Head of caudate nucleus (tissue), 42 donors: ENCODE results near the gene IQCC.
A peak's percentile ranks its signal among the peaks of the same experiment; 100 is the strongest.

Experiments
- DNase-seq, 42 donors: peaks; one replicate each; pipeline versions ENCODE4 v3.0.0 to v3.0.0-alpha.2; 2020 to 2021; ENCODE audit warnings: mixed read lengths in 7 of 42
- intact Hi-C: fragments of 100-400 bp; cut with DNase I; formaldehyde crosslinking; loops from one replicate; pipeline ENCODE4 v1.15.0; 2022

Gene IQCC

DNA sequence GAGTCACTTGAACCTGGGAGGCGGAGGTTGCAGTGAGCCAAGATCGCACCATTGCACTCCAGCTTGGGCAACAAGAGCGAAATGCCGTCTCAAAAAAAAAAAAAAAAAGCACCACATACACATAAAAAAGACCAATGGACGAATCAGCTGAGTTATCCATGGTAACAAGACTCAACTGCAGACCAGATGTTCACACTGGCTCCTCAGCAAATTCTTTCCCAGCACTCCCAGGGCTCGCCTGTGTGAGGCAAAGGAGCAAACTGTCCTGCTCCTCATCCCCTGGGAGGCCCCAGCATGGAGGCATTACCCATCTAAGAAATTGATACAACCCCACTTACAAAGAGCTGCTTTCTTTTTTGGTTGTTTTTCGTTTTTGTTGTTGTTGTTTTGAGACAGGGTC is 13.6 kb downstream of the IQCC start:
- DNase-seq, result no peak
- intact Hi-C loops, result no loop called here

- intact Hi-C loops, result loop anchor here (10.0 kb wide), 1 partner anchor 174 kb away; the partner anchor contains the start of gene BSDC1
- no peak for DNase-seq
These were observed 15.5 kb downstream of the IQCC start for GRCh38 chr1:32220746-32221580.

- DNase-seq, result no peak
- intact Hi-C loops, result loop anchor here (10.0 kb wide), 1 partner anchor 173 kb away; the partner anchor contains the start of gene BSDC1
These were observed 16.1 kb downstream of the IQCC start for GRCh38 chr1:32221581-32221979.

DNA sequence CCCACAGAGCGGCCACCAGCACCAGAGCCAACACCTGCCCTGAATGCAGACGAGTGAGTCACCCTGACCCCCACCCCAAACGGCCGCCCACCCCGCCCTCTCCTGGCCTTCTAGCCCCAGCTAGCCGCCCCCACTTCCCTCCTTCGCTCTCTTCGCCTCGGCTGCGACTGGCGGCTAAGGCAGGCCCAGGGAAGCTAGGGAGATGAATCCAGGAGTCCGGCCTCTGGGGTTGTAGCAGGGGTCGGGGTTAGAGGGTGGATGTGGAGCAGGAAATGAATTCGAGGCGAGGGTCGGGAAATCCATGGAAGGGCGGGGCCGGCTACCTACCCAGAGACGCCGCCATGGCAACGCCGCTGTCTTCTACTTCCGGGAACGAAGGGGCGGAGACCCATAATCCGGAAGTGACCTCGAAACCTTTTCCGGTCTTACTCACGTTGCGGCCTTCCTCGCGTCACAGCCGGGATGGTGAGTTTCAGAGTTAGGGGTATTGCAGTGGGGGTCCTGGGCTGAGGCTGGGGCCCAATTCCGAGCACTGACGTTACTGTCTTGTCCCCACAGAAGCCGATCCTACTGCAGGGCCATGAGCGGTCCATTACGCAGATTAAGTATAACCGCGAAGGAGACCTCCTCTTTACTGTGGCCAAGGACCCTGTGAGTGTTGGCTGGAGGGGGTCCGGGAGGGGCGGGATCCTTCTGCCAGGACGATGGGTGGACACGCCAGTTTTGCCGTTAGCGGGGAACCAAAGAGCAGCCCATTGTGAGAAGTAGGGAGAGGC is 16.7 kb downstream of the IQCC start, which contains the start of the genes EIF3I and TMEM234:
Gene EIF3I (plus strand): TSS at position 428 of the 776 bp plus-strand sequence. CDS start 35 bp downstream, at position 463.
Gene TMEM234 (minus strand): TSS at position 374 of the 776 bp plus-strand sequence. CDS start 31 bp downstream, at position 343.
- peak; percentile 85 to 98 (median 95) for DNase-seq
- intact Hi-C loops, result loop anchor here (10.0 kb wide), 1 partner anchor 173 kb away; the partner anchor contains the start of gene BSDC1

DNA sequence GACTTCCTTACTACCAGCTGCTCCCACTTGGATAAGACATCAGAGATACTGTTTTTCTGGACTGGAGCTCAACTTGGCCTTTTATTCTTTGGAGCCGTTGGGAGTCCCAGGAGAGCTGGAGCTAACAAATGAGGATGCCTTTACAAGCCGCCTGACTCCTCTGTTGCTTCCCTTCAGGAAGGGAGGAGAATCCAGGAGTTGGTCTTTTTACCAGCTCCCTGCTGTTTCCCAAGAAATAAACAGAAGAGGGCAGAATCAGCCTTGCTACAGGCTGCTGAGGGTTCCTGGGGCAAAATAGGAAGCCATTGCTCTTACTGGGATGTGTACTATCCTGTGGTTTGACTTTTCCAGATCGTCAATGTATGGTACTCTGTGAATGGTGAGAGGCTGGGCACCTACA is 18.2 kb downstream of the IQCC start:
- DNase-seq, result no peak
- intact Hi-C loops, result loop anchor here (10.0 kb wide), 1 partner anchor 171 kb away; the partner anchor contains the start of gene BSDC1

DNA sequence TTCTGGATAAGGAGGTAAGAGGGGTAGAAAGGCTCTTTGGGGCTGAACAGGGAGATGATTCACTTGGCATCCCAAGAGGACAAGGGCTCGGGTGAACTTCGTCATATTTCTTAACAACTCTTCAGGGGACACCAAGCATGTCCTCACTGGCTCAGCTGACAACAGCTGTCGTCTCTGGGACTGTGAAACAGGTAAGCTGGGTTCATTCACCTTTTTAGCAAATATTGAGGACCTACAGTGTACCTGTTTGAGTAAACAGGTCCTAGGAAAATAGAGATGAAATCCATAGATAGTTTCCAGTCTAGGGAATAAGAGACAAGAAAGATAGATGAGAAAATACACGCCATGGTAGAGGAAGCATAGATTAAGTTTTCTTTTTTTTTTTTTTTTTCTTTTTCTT is 18.8 kb downstream of the IQCC start:
- no peak for DNase-seq
- intact Hi-C loops, result loop anchor here (10.0 kb wide), 1 partner anchor 171 kb away; the partner anchor contains the start of gene BSDC1

DNA sequence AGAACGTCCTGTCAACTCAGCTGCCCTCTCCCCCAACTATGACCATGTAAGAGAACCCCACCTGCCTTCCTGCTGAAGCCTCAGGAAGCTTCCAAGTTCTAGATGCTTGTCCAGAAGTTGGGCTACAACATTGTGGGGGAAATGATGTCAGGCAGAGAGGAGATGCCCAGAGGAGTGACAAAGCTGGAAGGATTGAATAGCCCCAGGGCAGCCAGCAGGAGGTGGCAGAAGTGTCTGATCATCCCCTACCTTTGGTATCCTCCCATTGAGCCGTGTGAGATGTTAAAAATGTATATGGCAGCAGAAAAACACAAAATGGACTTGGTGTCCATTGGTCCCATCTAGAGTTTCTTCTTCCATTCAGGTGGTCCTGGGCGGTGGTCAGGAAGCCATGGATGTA is 23.3 kb downstream of the IQCC start:
- DNase-seq, result no peak
- intact Hi-C loops, result loop anchor here (10.0 kb wide), 1 partner anchor 166 kb away; the partner anchor contains the start of gene BSDC1

DNA sequence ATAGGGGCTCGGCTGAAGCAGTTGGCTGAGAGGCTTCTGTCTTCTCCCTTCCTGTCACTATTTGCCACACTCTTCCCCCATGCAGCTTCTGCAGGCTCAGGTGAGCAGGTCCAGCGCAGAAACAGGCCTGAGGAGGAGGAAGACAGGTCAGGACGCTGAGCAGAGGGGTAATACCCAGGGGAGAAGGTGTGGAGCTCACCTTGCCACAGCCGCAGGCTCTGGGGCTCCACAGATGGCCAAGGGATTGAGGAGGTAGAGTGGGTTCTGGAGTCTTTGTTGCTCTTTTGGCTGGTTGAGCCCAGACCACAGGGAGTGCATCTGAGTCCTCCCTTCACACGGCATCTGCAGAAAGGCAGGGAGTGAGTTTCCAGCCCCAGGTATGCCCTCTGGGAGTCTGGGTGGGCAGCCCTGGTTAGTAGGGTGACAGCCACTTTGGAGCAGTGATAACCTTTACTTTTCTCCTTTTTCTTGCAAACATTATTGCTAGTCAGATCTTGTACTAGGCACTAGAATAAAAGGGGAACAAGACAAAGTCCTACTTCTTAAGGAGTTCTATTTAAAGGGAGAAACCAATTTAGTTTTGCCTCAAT is 26.5 kb downstream of the IQCC start:
- intact Hi-C loops, result no loop called here

DNA sequence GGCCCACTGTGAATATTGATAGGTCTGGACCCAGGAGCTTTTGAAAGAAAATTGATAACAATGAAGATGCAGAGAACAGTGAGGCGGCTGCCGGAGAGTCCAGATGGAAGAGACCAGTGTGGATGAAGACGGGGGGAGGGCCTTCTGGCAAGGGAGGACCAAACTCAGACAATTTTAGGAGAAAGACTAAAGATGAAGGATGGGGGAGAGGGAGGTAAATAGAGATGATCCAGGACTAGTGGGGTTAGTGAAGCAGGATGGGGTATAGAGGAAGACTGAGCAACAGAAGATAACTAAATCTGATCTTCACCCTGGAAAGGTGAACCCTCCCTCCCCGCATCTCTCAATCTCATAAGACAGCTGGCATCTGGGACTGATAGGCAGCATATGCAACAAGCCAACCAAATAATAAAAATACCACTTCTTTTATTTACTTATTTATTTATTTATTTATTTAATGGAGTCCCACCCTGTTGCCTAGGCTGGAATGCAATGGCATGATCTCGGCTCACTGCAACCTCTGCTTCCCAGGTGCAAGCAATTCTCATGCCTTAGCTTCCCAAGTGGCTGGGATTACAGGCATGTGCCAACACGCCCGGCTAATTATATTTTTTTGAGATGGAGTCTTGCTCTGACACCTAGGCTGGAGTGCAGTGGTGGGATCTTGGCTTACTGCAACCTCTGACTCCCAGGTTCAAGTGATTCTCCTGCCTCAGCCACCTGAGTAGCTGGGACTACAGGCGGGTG is 27.3 kb downstream of the IQCC start:
- intact Hi-C loops, result no loop called here
- DNase-seq, result no peak

More for the DNA sequence above, 26.5 kb downstream of the IQCC start:
- no peak for DNase-seq

DNA sequence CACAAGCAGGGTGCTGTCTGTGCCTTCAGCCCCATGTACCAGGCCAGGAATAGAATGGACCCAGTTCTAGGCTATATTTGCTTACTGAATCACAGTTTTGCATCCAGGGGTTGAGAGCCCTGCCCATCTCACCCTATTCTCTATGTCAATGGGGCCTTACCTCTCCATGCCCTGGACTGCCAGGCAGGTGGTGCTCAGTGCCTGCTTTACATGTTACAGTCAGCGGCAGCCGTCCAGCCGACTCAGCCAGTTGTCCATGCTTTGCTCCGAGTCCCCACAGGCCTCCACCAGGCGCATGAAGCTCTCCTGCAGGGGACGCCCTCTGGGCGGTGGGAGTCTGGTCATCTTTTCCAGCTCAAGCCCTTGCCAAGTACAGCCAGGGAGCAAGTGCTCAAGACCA is 29.3 kb downstream of the IQCC start:
- intact Hi-C loops, result no loop called here
- no peak for DNase-seq

DNA sequence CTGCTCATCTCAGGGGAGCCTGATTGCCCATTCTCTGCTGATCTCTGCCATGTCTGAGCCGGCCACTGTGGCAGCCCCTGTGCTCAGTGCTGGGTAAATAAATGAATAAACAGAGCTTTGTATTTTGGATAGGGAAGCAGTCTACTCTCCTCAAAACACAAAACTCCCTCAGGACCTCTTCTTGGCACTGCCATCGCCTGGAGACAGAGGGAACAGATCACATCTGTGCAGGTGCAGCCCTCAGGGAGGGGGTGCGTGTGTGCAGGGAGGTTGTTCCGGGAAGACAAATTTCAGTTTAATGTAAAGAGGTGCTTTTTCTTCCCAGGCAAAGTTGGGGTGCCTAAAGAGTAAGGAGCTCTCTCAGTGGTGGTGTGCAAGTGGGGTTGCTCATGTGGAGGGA is 33.9 kb downstream of the IQCC start:
- peak in 11 of 42 donors; percentile 3 to 58 (median 19) for DNase-seq
- intact Hi-C loops, result no loop called here

- intact Hi-C loops, result no loop called here
- DNase-seq, result peak in 4 of 42 donors; percentile 3 to 36 (median 20)
These were observed 34.3 kb downstream of the IQCC start for GRCh38 chr1:32239790-32240139.

GRCh38 chr1:32240140-32240951 is 34.9 kb downstream of the IQCC start:
- intact Hi-C loops, result no loop called here

DNA sequence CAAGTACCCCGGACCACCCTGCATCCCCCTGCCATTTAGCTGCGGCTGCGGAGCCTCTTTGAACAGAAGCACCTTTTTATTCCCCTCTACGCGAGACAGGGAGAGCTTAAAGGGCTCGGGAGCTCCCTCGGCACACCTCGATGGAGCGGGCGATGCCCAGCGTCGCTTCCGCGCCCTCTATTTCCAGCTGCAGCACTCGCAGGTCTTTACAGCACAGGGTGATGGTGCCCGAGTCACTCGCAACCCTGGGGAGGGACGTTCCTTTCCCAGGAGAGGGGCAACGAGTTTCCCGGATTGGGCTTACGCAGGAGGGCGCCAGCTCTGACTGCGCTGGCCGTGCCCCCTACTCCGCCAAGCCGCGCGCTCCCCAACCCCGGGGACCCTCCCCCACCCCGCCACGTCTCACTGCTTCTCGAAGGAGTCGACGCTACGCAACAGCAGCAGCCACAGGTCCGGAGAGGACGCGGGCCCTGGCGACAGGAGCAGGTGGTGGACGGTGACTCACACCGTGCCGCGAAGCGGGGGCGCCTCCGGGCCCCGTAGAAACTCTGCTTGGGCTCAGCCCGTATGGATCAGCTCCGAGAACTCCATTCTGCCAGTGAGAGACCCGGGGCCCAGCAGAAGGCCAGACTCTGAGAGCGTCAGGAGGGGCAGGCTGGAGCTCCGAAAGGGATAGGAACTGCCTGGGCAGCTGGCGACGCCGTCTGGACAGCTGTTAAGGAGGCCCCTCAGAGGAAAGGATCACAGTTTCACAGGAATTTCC is 35.7 kb downstream of the IQCC start:
- intact Hi-C loops, result no loop called here
- DNase-seq, result peak; percentile 39 to 84 (median 68)

More at GRCh38 chr1:32240140-32240951, 34.9 kb downstream of the IQCC start:
- peak; percentile 32 to 90 (median 77) for DNase-seq

- intact Hi-C loops, result loop anchor here (2.0 kb wide), 1 partner anchor 50 kb away; the partner anchor contains the start of gene HDAC1
- peak; percentile 44 to 88 (median 68) for DNase-seq
These were observed 36.9 kb downstream of the IQCC start for GRCh38 chr1:32242341-32242851.

DNA sequence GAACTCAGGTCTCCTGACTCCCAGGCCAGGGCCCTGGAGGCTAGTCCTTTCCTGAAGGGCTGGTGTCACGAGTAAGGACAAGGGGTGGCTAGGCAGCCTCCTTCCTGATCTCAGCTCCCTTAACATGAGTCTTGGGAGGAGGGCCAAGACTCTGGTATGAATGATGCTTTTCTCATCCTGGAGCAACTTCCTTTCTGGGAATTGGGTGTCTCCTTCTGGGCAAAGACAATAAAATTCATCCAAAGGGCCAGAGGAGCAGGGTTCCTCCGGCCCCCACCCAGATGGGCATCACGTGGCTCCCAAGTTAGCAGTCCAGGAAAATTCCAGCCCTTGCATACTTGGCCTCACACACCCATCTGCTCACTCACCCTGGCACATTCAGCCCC is 41.4 kb downstream of the IQCC start, which contains the start of gene FAM167B:
Gene FAM167B (plus strand): TSS at position 335 of the 386 bp plus-strand sequence. CDS start 200 bp downstream, outside the sequence.
- DNase-seq, result no peak

More for the DNA sequence above, 41.4 kb downstream of the IQCC start, which contains the start of gene FAM167B:
- intact Hi-C loops, result no loop called here
